HepG2 (cell line): Measurements from ENCODE around the gene DHH. TPM values are rescaled to one million over a fixed set of nuclear protein-coding genes. Genes with fewer than 3 reads are reported as not detected.
A peak's percentile ranks its signal among the peaks of the same experiment; 100 is the strongest.

Source experiments
- CERS6 ChIP-seq: sonication (generic); formaldehyde crosslinking; IDR thresholded peaks from 2 replicates; pipeline ENCODE4 v1.5.0; 2020; ENCODE audit warnings: missing genetic modification reagents
- DNMT3B ChIP-seq: conservative IDR thresholded peaks from 2 replicates; pipeline ENCODE4 v1.6.1; 2016; ENCODE audit warnings: missing biosample characterization, control low read depth
- DRAP1 ChIP-seq: IDR thresholded peaks from 2 replicates; pipeline ENCODE4 v1.6.1; 2016; ENCODE audit warnings: missing genetic modification reagents, missing compliant biosample characterization
- ETV6 ChIP-seq: sonication (generic); formaldehyde crosslinking; conservative IDR thresholded peaks from 2 replicates; pipeline ENCODE4 v1.4.0; 2020; ENCODE audit warnings: missing genetic modification reagents
- FOSL1 ChIP-seq: sonication (generic); formaldehyde crosslinking; IDR thresholded peaks from 2 replicates; pipeline ENCODE4 v1.9.0; 2021; ENCODE audit warnings: missing genetic modification reagents, borderline replicate concordance
- FOXK2 ChIP-seq: fragments of 450-650 bp; IDR thresholded peaks from 2 replicates; pipeline ENCODE4 v1.6.1; 2016
- JUNB ChIP-seq: sonication (generic); formaldehyde crosslinking; IDR thresholded peaks from 2 replicates; pipeline ENCODE4 v1.8.0; 2022; ENCODE audit warnings: missing genetic modification reagents, mild to moderate bottlenecking, borderline replicate concordance
- MED13 ChIP-seq: sonication (generic); formaldehyde crosslinking; IDR thresholded peaks from 2 replicates; pipeline ENCODE4 v1.5.0; 2020; ENCODE audit warnings: missing genetic modification reagents
- NR0B2 ChIP-seq: sonication (generic); formaldehyde crosslinking; IDR thresholded peaks from 2 replicates; pipeline ENCODE4 v1.4.0; 2020; ENCODE audit warnings: mild to moderate bottlenecking, missing genetic modification reagents
- PLRG1 ChIP-seq: fragments of 450-650 bp; conservative IDR thresholded peaks from 2 replicates; pipeline ENCODE4 v1.6.1; 2016
- RCOR2 ChIP-seq: IDR thresholded peaks from 2 replicates; pipeline ENCODE4 v1.6.1; 2016; ENCODE audit warnings: missing biosample characterization, missing genetic modification reagents
- SNAI1 ChIP-seq: sonication (generic); formaldehyde crosslinking; IDR thresholded peaks from 2 replicates; pipeline ENCODE4 v1.5.0; 2020; ENCODE audit warnings: mild to moderate bottlenecking, missing genetic modification reagents, borderline replicate concordance
- THAP8 ChIP-seq: sonication (generic); formaldehyde crosslinking; IDR thresholded peaks from 2 replicates; pipeline ENCODE4 v1.5.1; 2020; ENCODE audit warnings: missing genetic modification reagents, mild to moderate bottlenecking, borderline replicate concordance
- TOPORS ChIP-seq: sonication (generic); formaldehyde crosslinking; IDR thresholded peaks from 2 replicates; pipeline ENCODE4 v1.8.0; 2023; ENCODE audit warnings: mild to moderate bottlenecking, missing genetic modification reagents
- YEATS2 ChIP-seq: sonication (generic); formaldehyde crosslinking; IDR thresholded peaks from 2 replicates; pipeline ENCODE4 v1.4.0; 2020; ENCODE audit warnings: missing genetic modification reagents, borderline replicate concordance
- ZNF234 ChIP-seq: sonication (generic); formaldehyde crosslinking; conservative IDR thresholded peaks from 2 replicates; pipeline ENCODE4 v1.5.1; 2020; ENCODE audit warnings: mild to moderate bottlenecking, missing genetic modification reagents
- ZNF354B ChIP-seq: sonication (generic); formaldehyde crosslinking; IDR thresholded peaks from 2 replicates; pipeline ENCODE4 v1.8.0; 2022; ENCODE audit warnings: mild to moderate bottlenecking, missing genetic modification reagents
- ZNF672 ChIP-seq: sonication (generic); formaldehyde crosslinking; IDR thresholded peaks from 2 replicates; pipeline ENCODE4 v1.8.1; 2022; ENCODE audit warnings: missing genetic modification reagents
- ZNF737 ChIP-seq: sonication (generic); formaldehyde crosslinking; IDR thresholded peaks from 2 replicates; pipeline ENCODE4 v1.5.0; 2020; ENCODE audit warnings: missing genetic modification reagents, mild to moderate bottlenecking, borderline replicate concordance
- ZNF747 ChIP-seq: sonication (generic); formaldehyde crosslinking; IDR thresholded peaks from 2 replicates; pipeline ENCODE4 v1.8.1; 2023; ENCODE audit warnings: missing genetic modification reagents, mild to moderate bottlenecking, borderline replicate concordance
- ZSCAN9 ChIP-seq: IDR thresholded peaks from 2 replicates; pipeline ENCODE4 v1.6.1; 2016; ENCODE audit warnings: borderline replicate concordance
- polyA plus RNA-seq, 8 experiments: library from polyadenylated mRNA; depleted of rRNA in 3 of 8; stranded (reverse) in 7 of 8; unstranded in 1 of 8; fragments of >200 nt; fragmentation: Illumina TruSeq in 4 of 8; extraction: Trizol in 4 of 8; gene quantifications; 2 replicates each; pipeline versions ENCODE4 v1.2.1 to v1.2.3, GENCODE V29; 2011 to 2016; ENCODE audit warnings: low read depth in 4 of 8, missing spikeins in 1 of 8, mixed read lengths in 1 of 8; ENCODE audit not compliant: insufficient read depth in 1 of 8
- total RNA-seq, 5 experiments: library from RNA; depleted of rRNA; stranded (reverse); fragments of >200 nt; fragmentation: Illumina TruSeq; extraction: Trizol; gene quantifications; 2 replicates each; pipeline ENCODE4 v1.2.3, GENCODE V29; 2016; ENCODE audit warnings: low read depth in 1 of 5
- TF ChIP-seq, protein P1 (sequence below): sonication (generic); formaldehyde crosslinking; IDR thresholded peaks from 2 replicates; pipeline ENCODE4 v1.4.0; 2020; ENCODE audit warnings: missing genetic modification reagents, borderline replicate concordance

DHH gene
- total and polyA plus RNA-seq, 2 of the 13 experiments (the other 11 are each of a cell fraction or from before 2014, with no cell fraction given): not detected

DNA sequence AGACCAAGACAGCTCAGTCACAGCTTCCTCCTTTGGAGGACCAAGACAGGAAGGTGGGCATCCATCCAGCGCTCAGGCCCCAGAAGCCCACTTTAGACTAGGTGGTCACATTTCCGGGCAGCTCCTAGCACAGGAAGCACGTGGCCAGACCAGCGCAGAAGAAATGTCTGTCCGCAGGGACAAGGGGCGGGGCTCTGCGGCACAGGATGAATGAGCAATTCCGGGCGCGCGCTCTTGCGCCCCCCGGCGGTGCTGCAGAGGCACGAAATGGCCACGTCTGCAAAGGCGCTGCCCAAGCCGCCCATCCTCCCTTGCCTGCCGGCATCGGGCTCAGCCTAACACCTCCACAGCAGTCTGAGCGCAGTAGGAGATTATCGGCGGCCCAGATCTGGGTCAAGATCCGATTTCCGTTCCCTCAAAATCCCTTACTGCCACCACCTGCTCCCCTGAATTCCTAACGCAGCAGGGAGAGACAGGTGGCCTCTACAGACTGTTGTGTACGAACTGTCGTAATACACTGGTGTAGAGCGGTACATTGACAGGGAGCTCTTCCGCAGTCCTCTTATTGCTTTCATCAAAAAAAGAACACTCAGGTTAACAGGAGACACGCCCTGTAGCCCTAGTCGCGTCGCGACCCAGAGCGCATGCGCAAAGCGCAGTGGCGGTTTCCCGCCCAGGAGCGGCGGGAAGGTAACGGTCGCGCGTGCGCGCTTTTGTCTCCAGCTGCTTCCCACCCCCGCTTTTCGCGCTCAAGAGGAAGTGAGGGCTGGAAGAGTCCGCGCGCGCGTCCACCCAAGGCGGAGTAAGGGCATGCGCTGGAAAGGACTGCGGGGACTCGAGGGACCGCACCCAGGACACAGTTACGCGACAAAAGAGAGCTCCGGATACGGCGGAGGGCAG lies 35.8 kb upstream of the DHH start (continued):
- TF ChIP-seq, protein P1, sequence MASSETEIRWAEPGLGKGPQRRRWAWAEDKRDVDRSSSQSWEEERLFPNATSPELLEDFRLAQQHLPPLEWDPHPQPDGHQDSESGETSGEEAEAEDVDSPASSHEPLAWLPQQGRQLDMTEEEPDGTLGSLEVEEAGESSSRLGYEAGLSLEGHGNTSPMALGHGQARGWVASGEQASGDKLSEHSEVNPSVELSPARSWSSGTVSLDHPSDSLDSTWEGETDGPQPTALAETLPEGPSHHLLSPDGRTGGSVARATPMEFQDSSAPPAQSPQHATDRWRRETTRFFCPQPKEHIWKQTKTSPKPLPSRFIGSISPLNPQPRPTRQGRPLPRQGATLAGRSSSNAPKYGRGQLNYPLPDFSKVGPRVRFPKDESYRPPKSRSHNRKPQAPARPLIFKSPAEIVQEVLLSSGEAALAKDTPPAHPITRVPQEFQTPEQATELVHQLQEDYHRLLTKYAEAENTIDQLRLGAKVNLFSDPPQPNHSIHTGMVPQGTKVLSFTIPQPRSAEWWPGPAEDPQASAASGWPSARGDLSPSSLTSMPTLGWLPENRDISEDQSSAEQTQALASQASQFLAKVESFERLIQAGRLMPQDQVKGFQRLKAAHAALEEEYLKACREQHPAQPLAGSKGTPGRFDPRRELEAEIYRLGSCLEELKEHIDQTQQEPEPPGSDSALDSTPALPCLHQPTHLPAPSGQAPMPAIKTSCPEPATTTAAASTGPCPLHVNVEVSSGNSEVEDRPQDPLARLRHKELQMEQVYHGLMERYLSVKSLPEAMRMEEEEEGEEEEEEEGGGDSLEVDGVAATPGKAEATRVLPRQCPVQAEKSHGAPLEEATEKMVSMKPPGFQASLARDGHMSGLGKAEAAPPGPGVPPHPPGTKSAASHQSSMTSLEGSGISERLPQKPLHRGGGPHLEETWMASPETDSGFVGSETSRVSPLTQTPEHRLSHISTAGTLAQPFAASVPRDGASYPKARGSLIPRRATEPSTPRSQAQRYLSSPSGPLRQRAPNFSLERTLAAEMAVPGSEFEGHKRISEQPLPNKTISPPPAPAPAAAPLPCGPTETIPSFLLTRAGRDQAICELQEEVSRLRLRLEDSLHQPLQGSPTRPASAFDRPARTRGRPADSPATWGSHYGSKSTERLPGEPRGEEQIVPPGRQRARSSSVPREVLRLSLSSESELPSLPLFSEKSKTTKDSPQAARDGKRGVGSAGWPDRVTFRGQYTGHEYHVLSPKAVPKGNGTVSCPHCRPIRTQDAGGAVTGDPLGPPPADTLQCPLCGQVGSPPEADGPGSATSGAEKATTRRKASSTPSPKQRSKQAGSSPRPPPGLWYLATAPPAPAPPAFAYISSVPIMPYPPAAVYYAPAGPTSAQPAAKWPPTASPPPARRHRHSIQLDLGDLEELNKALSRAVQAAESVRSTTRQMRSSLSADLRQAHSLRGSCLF: no peak; the same call in 1 of the 2 replicates
- TF ChIP-seq DNMT3B (CRISPR knock-in tag) (0 out of 2 replicates have a peak, but pooled peaks have one; percentile 46), ZNF747 (CRISPR knock-in tag) (no peak; the same call in 1 of the 2 replicates), ZNF354B (CRISPR knock-in tag) (0 out of 2 replicates have a peak, but pooled peaks have one; percentile 26), TOPORS (peak; percentile 81), NR0B2 (CRISPR knock-in tag) (peak; percentile 86), CERS6 (CRISPR knock-in tag) (no peak; the same call in 1 of the 2 replicates), THAP8 (CRISPR knock-in tag) (peak; percentile 62; the same call in 1 of the 2 replicates), ZNF234 (CRISPR knock-in tag) (peak; percentile 97), JUNB (CRISPR knock-in tag) (peak; percentile 85; the same call in 1 of the 2 replicates), MED13 (no peak), YEATS2 (CRISPR knock-in tag) (no peak; the same call in none of the 2 replicates), SNAI1 (CRISPR knock-in tag) (peak; percentile 97), FOXK2 (no peak), ZNF672 (CRISPR knock-in tag) (no peak), PLRG1 (no peak), DRAP1 (peak; percentile 19; the same call in 1 of the 2 replicates), ZSCAN9 (peak; percentile 86), ETV6 (CRISPR knock-in tag) (no peak; the same call in 1 of the 2 replicates), FOSL1 (CRISPR knock-in tag) (no peak), RCOR2 (CRISPR knock-in tag) (0 out of 2 replicates have a peak, but pooled peaks have one; percentile 8), ZNF737 (CRISPR knock-in tag) (0 out of 2 replicates have a peak, but pooled peaks have one; percentile 27)
